Fibroblast of gingiva (primary cell): Measurements from ENCODE around the gene SRP9.
"Not testable (repeated sequence)": the region's sequence is repeated elsewhere in the genome, so short reads cannot be mapped to it uniquely, and the experiment has no call there.

ENCODE experiments used
- DNase-seq: peaks from one replicate; pipeline ENCODE4 v3.0.0-alpha.2; 2011; ENCODE audit warnings: low read depth

SRP9 gene

DNA sequence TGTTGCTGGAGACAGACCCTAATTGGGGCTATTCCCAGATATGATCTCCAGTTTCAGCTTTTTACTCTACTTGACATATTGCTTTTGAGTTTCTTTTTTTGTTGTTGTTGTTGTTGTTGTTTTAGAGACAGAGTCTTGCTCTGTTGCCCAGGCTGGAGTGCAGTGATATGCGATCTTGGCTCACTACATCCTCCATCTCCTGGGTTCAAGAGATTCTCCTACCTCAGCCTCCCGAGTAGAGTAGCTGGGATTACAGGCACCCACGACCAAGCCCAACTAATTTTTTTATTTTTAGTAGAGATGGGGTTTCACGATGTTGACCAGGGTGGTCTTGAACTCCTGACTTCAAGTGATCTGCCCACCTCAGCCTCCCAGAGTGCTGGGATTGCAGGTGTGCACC lies 1.3 kb upstream of the SRP9 start:
- no peak for DNase-seq

DNA sequence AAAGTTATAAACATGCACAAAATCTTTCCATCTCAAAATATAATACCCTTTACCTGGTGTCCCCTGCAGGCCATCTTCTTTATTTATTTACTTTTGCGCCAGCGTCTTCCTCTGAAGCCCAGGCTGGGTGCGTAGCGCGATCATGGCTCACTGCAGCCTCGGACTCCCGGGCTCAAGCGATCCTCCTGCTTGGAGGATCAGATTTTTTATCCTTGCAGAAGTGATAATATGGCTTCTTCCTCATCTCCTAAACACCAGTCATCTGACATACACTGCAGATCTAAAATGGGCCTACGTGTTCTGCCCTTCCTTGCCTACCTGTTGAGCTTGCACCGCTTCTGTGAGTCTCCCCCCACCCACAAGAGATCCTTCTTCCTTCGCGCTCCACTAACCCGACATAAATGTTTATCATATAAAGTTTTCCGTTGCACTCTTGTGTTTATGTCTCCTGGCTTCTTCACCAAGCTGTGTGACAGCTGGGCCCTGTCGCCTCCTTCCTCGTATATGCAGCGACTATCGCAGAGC lies 506 bp upstream of the SRP9 start:
- no peak for DNase-seq

DNA sequence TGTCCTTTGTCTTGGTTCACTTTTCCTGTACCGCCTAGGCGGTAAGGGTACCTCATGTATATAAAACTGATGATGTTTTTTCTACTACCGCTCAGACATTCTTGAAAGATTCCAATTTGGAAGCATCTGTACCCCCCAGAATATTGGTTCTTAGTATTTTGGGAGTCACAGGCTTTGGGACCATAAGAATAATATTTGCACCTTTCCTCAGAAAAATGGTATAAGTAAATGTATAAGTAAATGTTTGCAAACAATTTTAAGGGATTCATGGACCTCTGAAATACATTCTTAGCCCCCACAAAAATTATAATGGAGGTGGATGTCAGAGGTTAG lies 677 bp downstream of the SRP9 start:
- DNase-seq: no peak

DNA sequence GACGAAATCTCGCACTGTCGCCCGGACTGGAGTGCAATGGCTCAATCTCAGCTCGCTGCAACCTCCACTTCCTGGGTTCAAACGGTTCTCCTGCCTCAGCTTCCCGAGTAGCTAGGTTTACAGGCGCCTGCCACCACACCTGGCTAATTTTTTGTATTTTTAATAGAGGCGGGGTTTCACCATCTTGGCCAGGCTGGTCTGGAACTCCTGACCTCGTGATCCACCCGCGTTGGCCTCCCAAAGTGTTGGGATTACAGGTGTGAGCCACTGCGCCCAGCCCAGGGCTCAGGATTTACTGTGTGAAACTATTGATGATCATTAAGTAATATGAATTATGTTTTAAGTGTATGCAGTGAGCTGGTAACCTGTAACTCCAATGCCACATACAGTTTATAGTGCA lies 1.5 kb downstream of the SRP9 start:
- DNase-seq: not testable (repeated sequence)

DNA sequence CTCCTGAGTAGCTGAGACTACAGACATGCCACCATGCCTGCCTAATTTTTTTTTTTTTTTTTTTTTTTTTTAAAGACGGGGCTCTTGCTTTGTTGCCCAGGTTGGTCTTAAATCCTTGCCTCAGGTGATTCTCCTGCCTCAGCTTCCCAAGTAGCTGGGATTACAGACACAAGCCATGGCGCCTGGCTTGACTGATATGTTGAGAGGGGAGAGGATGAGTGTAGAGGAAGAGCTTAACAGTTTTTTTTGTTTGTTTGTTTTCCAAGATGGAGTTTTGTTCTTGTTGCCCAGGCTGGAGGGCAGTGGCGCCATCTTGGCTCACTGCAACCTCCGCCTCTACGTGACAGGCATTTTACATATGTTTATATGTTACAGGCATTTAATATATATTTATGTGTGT lies 2.5 kb downstream of the SRP9 start:
- no peak for DNase-seq

DNA sequence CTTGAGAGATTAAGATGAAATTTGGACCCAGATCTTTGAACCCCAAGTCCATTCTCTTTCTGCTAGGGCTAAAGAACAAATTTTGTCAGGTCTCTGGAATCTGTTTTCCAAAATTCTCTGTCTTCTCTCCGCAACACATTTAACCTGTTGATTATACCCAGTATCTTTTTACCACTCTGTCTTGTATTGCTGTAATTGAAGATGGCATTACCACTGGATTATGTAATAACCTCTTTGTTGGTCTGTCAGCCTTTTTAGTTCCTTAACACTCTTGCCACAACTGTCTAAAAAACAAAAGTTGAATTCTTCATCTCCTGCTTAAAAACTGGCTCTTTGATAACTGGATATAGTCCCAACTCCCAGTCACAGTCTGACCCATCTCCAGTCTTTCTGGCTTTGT lies 3.0 kb downstream of the SRP9 start:
- no peak for DNase-seq

DNA sequence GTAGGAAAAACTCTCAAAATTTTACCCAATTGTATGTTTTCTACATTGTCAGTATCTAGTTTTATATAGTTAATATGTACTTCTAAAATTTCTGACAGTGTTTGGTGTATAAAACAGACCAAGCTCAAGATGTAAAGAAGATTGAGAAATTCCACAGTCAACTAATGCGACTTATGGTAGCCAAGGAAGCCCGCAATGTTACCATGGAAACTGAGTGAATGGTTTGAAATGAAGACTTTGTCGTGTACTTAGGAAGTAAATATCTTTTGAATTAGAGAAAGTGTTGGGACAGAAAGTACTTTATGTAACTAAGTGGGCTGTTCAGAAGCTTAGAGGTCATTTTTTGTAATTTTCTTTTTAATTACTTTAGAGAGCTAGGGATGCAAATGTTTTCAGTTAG lies 11.5 kb downstream of the SRP9 start:
- not testable (repeated sequence) for DNase-seq

DNA sequence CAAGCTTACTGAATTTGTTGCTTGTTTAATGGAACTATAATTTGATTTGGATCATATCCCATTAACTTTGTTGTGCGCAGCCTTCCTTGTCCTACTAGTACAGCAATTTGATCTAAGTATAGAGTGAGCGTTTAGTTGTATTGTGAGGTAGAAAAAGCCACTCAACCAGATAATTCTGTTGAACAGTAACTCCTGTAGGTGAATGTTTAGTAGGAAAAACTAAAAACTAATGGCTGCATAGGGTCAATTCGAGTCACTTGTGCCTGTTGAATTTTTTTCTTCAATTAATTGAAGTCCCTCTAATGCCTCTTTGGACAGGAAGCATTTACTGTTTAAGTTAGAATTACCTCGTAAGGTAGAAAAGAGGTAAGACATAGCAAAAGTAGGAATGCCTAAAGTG lies 17.3 kb downstream of the SRP9 start:
- no peak for DNase-seq

DNA sequence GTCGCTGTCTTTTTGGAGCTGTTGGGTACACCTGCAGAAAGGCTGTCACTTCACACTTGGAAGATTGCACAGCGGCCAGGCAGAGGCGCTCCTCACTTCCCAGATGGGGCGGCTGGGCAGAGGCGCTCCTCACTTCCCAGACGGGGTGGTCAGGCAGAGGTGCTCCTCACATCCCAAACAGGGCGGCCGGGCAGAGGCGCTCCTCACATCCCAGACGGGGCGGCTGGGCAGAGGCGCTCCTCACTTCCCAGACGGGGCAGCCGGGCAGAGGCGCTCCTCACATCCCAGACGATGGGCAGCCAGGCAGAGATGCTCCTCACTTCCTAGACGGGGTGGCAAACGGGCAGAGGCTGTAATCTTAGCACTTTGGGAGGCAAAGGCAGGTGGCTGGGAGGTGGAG lies 18.5 kb downstream of the SRP9 start:
- not testable (repeated sequence) for DNase-seq

DNA sequence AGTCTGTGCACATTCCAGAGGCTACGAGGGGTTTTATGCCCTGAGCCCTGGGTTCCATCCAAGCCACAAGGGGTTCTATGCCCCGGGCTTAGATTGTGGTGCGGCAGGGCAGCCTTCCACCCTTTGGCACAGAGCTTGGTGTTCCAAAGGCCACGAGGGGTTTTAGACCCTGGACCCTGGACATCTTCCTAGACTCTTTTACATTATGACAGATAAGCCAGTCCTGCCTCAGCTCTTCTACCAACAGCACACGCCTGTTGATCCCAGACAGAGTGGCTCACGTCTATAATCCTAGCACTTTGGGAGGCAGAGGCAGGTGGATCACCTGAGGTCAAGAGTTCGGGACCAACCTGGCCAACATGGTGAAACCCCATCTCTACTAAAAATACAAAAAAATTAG lies 23.5 kb downstream of the SRP9 start:
- not testable (repeated sequence) for DNase-seq

DNA sequence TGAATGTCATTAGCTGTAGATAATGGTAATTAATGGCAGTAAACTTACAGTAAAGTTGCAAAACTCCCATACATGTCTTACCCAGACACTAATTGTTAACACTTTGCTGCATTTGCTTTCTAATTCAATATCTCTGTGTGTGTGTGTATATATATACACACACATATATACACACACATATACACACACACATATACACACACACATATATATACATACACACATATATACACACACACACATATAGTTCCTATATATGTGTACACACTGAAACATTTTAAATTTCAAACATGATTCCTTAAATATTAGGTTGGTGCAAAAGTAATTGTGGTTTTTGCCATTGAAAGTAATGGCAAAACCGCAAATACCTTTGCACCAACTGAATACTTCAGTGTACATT lies 28.6 kb downstream of the SRP9 start:
- DNase-seq: no peak

DNA sequence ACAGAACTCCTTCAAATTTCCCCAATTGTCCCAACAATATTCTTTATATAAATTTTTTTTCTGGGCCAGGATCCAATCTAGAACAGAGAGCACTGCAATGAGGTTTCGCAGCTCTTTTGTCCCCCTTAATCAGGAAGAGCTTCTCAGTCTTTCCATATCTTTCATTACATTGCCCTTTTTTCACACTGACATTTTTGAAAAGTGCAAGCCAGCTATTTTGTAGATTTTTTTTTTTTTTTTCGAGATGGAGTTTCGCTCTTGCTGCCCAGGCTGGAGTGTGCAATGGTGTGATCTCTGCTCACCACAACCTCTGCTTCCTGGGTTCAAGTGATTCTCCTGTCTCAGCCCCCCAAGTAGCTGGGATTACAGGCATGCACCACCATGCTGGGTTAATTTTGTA lies 29.1 kb downstream of the SRP9 start:
- DNase-seq: not testable (repeated sequence)

DNA sequence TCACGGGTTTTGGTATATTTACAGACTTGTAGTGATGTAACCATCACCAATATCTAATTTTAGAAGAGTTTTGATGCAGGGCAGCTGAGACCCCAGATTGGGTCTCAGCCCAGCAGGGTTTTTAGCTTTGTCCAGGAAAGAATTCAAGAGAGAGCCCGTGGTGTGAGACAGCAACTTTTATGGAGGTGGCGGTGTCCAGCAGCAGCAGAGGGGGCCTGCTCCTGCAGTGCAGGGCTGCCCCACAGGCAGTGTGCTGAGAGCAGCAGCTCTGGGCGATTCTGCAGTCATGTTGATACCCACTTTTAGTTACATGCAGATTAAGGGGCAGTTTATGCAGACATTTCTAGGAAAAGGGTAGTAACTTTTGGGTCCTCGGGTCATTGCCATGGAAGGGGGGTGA lies 30.5 kb downstream of the SRP9 start:
- no peak for DNase-seq

DNA sequence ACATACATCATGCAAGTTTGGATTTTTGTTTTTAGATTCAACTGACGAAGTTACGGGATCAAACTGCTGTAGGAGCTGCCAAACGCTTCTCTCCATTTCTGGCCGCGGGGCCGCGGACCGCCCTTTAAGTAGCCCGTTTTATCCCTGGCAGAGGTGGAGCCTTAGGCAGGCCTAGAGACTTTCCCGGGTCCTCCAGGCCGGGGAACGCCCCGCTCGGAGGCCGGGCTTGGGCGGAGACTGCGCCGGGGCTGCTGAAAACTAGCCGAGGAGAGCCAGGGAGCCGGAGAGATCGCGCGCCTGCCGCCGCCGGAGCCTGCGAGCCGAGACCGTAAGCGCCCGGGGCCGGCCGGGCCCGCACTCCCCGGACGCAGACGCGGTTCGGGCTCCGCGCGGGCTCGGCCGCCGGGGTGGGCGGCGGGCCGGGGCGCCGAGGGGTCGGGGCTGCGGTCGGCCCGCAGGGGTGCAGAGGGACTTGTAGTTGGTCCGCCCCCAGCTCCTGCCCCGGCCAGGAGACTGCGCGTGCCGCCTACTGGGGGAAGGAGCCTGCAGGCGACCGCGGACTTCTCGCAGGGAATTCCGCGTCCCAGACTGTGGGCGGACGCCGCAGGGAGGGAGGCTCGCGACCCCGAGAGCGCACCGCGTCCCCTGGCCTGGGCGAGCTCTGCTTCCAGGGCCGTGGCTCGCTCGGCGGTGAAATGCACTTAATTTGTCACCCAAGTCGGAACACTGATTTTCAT lies 32.4 kb downstream of the SRP9 start, which contains the start of gene EPHX1:
Gene EPHX1, plus strand, starts transcription at position 283 of the 737 bp plus-strand sequence. CDS start 18,606 bp downstream, outside the sequence.
- peak; percentile 86 for DNase-seq

DNA sequence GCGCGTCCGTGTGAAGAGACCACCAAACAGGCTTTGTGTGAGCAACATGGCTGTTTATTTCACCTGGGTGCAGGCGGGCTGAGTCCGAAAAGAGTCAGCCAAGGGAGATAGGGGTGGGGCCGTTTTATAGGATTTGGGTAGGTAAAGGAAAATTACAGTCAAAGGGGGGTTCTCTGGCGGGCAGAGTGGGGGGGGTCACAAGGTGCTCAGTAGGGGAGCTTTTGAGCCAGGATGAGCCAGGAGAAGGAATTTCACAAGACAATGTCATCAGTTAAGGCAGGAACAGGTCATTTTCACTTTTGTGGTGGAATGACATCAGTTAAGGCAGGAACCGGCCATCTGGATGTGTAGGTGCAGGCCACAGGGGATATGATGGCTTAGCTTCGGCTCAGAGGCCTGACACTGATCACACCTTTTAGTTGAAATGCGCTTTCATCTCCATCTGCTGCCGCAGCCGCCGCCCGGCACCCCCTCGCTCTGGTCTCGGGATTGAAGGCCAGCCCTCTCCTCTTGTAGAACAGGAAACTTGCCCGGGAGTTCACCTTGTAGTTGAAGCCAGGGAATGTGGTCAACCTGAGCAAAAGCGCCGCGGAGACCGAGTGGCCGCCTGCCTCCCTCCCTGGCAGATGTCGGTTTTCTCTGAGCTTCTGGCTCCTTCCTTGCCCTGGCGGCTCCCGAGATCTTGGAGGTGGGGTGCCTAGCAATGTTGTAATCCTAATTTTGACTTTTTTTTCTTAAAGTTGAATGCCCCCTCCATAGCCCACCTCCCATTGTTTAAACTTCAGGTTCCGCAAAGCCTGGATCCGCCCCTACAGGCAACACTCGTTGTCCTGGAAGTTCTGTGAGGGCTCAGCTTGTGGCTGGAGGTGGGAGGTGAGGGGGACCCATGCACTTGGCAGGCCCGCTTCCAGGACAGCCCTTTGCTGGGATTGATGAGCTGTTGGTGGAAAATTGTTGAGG lies 33.2 kb downstream of the SRP9 start:
- DNase-seq: not testable (repeated sequence)

DNA sequence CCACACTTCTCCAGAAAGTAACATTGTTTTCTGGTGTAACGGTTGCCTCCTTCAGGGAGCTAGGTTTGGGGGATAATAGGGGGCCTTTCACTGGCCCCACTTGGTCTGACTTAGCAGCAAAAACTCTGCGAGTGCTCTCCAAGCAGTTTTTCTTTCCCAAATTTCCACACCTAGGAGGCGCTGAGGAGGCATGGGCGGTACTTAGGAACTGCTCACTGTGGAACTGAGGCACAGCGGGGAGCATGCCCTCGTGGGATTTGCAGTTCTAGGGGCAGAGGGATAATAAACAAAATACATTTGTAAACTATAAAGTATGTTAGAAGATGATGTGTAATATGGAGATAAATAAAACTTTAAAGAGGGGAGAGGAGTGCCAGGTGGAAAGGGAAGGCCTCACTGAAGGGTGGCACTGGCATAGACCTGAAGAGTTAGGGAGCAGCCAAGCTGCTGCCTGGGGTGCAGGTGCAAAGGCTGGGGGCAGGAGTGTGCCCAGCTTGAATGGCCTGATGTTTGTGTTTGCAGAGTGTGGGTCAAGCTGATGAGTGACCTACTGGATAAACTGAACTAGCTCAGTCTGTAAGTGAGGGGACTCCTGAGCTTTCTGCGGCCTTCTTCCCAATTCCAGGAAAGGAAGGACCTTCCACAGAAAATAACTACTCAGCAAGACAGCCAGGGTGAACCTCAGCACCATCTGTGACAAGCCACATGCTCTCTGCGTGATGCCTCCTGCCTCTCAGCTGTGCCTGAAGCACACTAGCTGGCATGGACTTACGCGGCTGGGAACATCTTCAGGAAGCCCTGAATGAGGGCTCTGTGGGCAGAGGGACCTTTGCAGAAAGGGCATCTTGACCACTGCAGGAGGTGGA lies 34.2 kb downstream of the SRP9 start:
- DNase-seq: peak; percentile 32

DNA sequence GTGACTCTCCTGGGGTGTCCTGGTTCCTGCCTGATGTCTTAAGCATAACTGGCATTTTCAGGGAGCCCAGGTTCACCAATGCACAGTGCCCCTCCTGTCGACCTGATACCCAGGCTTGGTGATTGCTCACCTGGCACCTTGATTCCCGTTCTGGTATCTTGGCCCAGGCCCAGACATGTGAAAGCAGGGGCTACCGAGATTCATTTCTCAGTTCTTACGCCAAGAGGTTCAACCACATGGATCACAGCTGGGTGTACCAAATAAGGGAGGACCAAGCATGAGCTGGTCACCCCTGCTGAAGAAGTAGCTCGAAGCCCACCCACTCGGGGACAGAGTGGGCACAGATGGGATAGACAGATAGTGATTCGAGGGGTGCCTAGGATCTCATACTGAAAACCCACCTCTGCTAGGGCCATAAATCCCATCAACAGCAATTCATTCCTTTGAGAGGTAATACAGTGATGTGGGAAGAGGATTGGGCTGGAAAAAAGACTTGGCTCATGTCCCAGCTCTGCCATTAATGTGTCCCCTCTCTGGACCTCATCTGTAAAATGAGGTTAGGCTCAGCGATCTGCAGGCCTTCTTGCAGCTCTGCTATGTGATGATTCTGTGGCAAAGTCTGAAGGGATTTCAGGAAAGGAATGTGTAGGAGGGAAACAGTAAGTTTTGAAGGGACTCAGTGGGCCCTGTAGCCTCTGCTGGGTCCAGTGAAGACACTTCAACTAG lies 35.0 kb downstream of the SRP9 start:
- DNase-seq: no peak

DNA sequence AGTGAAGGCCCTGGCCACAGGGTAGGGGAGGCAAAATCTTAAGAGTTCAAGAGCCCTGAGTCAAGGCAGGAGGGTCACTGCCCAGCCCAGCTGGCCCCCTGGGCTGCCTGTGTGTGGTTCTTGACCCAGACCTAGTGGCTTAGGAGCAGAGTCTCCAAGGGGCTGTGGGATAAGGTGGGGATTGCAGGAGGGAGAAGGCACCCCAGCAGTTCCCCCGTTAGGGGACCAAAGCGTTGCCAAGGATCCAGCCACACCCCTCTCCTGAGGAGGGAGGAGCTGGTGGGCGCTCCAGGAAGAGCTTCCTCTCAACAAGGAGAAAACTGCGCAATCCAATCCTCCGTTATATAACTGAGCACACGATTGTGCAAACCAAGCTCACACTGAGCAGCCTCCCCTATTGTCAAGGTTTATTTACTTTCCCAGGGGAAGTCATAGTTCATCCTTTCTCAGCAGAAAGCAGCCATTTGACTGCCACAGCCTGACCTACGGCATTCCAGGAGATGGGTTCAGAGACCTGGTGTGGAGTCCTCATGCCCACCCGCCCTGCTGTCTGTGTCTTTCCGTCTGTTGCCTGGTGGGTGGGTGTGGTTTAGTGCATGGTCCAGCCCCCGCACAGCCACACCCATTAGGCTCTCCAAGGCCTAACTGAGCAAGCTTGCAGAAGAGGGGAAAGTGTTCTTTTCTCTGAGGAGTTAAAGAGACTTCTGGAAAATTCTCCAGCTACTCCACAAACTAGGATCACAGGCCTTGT lies 35.8 kb downstream of the SRP9 start:
- DNase-seq: peak; percentile 86

DNA sequence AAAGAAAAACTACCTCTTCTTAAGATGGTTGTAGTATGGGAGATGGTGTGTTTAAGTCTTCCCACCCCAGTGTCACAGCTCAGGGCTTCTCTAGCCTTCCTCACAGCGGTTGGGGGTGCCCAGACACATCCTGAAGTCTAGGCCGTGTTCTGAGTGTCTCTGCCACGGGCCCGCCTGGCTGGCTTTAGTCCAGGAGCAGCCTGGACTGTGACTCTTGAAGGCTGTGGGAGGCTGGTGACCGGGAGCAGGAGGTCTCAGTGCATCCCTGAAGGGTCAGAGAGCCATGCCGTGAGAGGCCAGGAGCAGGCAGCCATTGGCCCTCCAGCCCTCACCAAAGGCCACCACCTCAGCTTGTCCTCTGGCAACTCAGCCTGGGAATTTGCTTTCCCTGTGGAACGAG lies 36.8 kb downstream of the SRP9 start:
- DNase-seq: no peak

DNA sequence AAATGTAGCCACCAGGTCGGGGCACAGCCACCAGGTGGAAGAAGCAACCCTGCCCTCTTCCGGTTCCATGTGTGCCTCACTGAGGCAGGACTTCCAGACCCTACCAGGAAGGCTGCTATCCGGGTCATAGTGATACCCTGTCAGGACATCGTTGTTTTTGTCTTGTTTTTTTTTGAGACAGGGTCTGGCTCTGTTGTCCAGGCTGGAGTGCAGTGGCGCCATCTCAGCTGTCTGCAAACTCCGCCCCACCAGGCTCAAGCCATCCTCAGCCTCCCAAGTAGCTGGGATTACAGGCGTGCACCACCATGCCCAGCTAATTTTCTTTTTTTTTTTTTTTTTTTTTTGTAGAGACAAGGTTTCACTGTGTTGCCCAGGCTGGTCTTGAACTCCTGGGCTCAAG lies 37.5 kb downstream of the SRP9 start:
- not testable (repeated sequence) for DNase-seq
